MCF 10A (cell line): ENCODE measurements around the gene CDC14B. TPM values are rescaled to one million over a fixed set of nuclear protein-coding genes. Genes with fewer than 3 reads are reported as not detected.

ENCODE experiments used
- BruUV-seq: library from RNA; stranded (reverse); fragments of 400-500 nt; replicated peaks from 2 replicates; lab custom pipeline; 2021; lab: Mats Ljungman, UMichigan
- CTCF ChIA-PET: fragments of 300-600 bp; sonication (Branson Sonifier 250); formaldehyde crosslinking; extraction: SDS; loops from one replicate; lab custom pipeline; 2021; ENCODE audit warnings: antibody characterized with exemption, inconsistent platforms; lab: Yijun Ruan, JAX
- POLR2A ChIA-PET: fragments of 300-600, 350-650 bp; sonication (Branson Sonifier 250); formaldehyde crosslinking; extraction: SDS; loops from one replicate; lab custom pipeline; 2020; ENCODE audit warnings: antibody characterized with exemption, inconsistent platforms; lab: Yijun Ruan, JAX
- DNase-seq: peaks from one replicate; pipeline ENCODE4 v3.0.0-alpha.2; 2018; ENCODE audit not compliant: unreplicated experiment
- H3K27ac Mint-ChIP-seq: one replicate; pipeline ENCODE4 v1.8.0; 2022; ENCODE audit warnings: mild to moderate bottlenecking, low read depth, mixed read lengths; ENCODE audit not compliant: unreplicated experiment
- H3K27me3 Mint-ChIP-seq: one replicate; pipeline ENCODE4 v1.8.0; 2022; ENCODE audit warnings: mixed read lengths; ENCODE audit not compliant: insufficient read depth, unreplicated experiment
- H3K36me3 Mint-ChIP-seq: one replicate; pipeline ENCODE4 v1.8.0; 2022; ENCODE audit warnings: mild to moderate bottlenecking, moderate library complexity, mixed read lengths; ENCODE audit not compliant: insufficient read depth, unreplicated experiment
- H3K4me1 Mint-ChIP-seq: one replicate; pipeline ENCODE4 v1.8.0; 2022; ENCODE audit warnings: mixed read lengths; ENCODE audit not compliant: insufficient read depth, unreplicated experiment
- H3K4me3 Mint-ChIP-seq: one replicate; pipeline ENCODE4 v1.8.0; 2022; ENCODE audit warnings: mild to moderate bottlenecking, moderate library complexity, mixed read lengths; ENCODE audit not compliant: unreplicated experiment
- H3K9me3 Mint-ChIP-seq: one replicate; pipeline ENCODE4 v1.8.0; 2022; ENCODE audit warnings: mixed read lengths; ENCODE audit not compliant: unreplicated experiment
- intact Hi-C: fragments of 100-400 bp; cut with micrococcal nuclease; formaldehyde crosslinking; loops from 2 replicates; pipeline ENCODE4 v1.14.1; 2022
- total RNA-seq: library from RNA; stranded (reverse); gene quantifications from 2 replicates; pipeline ENCODE4 v1.2.3, GENCODE V29; 2022
- TF ChIP-seq, protein P1 (sequence below): fragments of 200-600 bp; IDR thresholded peaks from one replicate; pipeline ENCODE4 v1.8.0; 2022; ENCODE audit warnings: antibody characterized with exemption, mild to moderate bottlenecking; ENCODE audit not compliant: unreplicated experiment

The CDC14B gene
- total RNA-seq, 1 experiment from 2014 or later = 7.0 TPM

DNA sequence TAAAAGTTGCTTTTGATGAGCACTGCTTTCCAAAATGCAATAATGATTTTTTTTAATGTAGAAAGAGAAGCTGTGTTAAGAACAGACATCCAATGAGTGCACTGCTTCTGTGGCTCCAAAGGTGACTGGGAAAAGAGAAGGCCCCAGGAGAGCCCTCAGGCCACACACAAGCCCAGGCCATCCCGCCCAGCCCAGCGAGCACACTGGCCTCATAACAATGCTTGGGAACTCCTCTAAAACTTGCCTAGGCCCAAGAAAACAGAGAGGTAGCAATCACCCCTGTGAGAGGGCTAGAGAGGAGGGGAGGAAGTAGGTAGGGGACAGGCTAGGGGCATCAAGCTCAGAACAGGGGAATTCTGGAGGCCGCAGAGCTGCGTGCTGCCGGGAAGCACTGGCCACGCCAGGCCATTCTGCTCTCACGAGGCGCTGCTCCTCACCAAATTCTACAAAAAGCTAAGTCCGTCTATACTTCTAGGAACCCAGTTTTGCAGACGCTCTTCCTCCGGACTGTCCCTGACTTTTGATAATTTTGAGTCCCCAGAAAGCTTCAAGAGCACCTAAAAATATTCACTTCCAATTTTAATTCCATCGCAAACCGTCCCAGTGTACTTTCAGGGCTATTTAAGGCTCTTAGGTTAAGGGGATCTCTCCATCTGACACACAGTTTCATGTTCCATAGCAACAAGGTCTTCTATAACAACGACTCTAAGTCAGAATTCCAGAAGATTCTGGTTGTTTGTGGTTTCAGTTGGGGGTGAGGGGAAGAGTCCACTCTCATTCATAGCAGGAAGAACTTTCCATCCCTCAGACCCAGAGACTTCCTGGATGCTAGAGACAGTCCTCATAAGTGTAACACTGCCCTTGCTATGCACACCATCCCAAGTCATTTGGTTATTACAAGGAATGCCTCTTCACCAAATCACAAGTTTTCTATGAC, 118.7 kb downstream of the CDC14B start:
- Mint-ChIP-seq H3K9me3 (no peaks in the 10 kb centered on the region), H3K27ac (no peak overlapping the region), H3K4me1 (no peaks in the 10 kb centered on the region), H3K36me3 (peaks cover 4% of the 10 kb centered on the region), H3K4me3 (no peak overlapping the region), H3K27me3 (no peaks in the 10 kb centered on the region)
- POLR2A ChIA-PET = no interaction called here
- no TSS peak for BruUV-seq
- TF ChIP-seq, protein P1, sequence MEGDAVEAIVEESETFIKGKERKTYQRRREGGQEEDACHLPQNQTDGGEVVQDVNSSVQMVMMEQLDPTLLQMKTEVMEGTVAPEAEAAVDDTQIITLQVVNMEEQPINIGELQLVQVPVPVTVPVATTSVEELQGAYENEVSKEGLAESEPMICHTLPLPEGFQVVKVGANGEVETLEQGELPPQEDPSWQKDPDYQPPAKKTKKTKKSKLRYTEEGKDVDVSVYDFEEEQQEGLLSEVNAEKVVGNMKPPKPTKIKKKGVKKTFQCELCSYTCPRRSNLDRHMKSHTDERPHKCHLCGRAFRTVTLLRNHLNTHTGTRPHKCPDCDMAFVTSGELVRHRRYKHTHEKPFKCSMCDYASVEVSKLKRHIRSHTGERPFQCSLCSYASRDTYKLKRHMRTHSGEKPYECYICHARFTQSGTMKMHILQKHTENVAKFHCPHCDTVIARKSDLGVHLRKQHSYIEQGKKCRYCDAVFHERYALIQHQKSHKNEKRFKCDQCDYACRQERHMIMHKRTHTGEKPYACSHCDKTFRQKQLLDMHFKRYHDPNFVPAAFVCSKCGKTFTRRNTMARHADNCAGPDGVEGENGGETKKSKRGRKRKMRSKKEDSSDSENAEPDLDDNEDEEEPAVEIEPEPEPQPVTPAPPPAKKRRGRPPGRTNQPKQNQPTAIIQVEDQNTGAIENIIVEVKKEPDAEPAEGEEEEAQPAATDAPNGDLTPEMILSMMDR = no peak
- intact Hi-C loops = no loop called here
- no peak for DNase-seq
- CTCF ChIA-PET = interaction anchor here (0.6 kb wide), 1 partner anchor 10 kb away, joined by 3 read pairs; no protein-coding TSS in a partner anchor

DNA sequence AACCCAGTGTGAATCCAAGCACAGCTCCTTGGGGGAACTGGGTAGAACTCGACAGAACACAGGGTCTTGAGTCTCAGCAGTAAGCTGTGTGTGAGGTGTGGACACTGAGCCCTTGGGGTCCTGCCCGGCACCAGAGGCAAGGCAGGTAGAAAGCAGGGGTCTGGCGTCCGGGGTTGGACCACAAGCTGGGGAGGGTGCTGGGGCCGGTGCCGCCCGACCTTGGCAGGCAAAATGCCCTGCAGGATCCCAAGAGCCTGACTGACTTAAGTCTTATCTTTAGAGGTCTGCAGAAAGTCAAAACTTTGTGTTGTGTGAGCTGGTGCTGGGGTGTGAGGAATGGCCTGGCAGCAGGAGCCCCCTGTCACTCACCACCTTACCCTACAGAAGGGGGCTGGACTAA, 120.4 kb downstream of the CDC14B start:
- CTCF ChIA-PET = no interaction called here
- TF ChIP-seq, protein P1 = no peak
- BruUV-seq = no TSS peak
- Mint-ChIP-seq H3K27ac (no peak overlapping the region), H3K9me3 (no peaks in the 10 kb centered on the region), H3K27me3 (no peaks in the 10 kb centered on the region), H3K36me3 (peaks cover 10% of the 10 kb centered on the region), H3K4me3 (no peak overlapping the region), H3K4me1 (no peaks in the 10 kb centered on the region)
- intact Hi-C loops = no loop called here
- DNase-seq = no peak
- POLR2A ChIA-PET = no interaction called here

- Mint-ChIP-seq H3K4me3 (no peak overlapping the region), H3K36me3 (peaks cover 7% of the 10 kb centered on the region), H3K4me1 (no peaks in the 10 kb centered on the region), H3K9me3 (no peaks in the 10 kb centered on the region), H3K27ac (no peak overlapping the region), H3K27me3 (no peaks in the 10 kb centered on the region)
- intact Hi-C loops = no loop called here
- DNase-seq = no peak
- CTCF ChIA-PET = no interaction called here
- TF ChIP-seq, protein P1 = no peak
- POLR2A ChIA-PET = no interaction called here
- BruUV-seq = no TSS peak
Measured at GRCh38 chr9:96498796-96499195, 120.8 kb downstream of the CDC14B start.

GRCh38 chr9:96497117-96497399, 122.6 kb downstream of the CDC14B start:
- ChIA-PET CTCF (interaction anchor here (0.5 kb wide), 1 partner anchor 1162 kb away, joined by 6 read pairs; no protein-coding TSS in a partner anchor), POLR2A (no interaction called here)
- TF ChIP-seq, protein P1 = no peak
- Mint-ChIP-seq H3K27ac (no peak overlapping the region), H3K9me3 (no peaks in the 10 kb centered on the region), H3K4me3 (no peak overlapping the region), H3K27me3 (no peaks in the 10 kb centered on the region), H3K36me3 (peaks cover 7% of the 10 kb centered on the region), H3K4me1 (no peaks in the 10 kb centered on the region)
- intact Hi-C loops = no loop called here
- no peak for DNase-seq
- no TSS peak for BruUV-seq
